ENCODE measurements around the gene CBX7.

CBX7 gene

DNA sequence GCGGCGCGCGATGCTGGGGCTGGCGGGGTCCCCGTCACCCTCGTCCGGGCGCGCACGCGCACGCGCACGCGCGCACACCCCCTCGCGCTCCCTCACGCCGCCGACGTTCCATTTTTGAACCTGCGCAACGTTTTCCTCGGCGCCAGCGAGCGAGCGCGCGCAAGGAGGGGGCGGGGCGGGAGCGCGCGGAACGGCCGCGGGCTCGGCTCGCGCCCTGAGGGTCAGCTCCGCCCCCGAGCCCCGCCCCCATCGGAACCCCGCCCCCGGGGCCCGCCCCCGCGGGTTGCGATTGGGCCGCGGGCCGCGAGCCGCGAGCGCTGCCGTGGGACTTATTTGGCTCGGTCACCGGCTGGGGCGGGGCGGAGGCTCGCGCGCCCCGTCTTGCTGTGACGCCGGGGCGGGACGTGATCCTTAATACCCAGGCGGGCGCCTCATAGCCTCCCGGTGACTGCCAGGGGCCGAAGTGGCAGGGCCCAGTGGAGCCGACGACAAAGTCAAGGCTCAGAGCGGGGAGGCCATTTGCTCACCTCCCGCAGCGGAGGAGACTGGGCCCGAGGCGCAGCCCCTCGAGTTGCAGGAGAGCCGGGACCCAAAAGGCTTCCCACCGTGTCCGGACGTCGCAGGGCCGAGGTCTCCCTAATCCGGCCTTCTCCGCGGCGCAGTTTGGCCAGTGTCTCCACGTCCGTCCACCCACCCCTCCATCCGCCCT is at the start of gene CBX7:
Gene CBX7 (minus strand): TSS at position 170 of the 709 bp plus-strand sequence. CDS start 236 bp downstream, outside the sequence.
- DNase-seq (ENCODE audit: low spot score) = peak; percentile 98

DNA sequence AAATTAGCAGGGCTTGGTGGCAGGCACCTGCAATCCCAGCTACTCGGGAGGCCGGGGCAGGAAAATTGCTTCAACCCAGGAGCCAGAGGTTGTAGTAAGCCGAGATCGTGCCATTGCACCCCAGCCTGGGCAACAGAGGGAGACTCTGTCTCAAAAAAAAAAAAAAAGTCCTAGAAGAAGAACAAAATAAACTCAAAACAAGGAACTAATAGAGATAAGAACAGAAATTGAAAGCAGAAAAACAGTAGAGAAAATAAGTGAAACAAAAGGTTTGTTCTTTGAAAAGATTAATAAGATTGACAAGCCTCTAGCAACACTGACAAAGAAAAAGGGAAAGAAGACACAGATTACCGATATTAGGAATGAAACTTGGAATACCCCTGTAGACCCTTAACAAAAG is 45.1 kb upstream of the CBX7 start:
- DNase-seq (ENCODE audit: low spot score) = no peak

DNA sequence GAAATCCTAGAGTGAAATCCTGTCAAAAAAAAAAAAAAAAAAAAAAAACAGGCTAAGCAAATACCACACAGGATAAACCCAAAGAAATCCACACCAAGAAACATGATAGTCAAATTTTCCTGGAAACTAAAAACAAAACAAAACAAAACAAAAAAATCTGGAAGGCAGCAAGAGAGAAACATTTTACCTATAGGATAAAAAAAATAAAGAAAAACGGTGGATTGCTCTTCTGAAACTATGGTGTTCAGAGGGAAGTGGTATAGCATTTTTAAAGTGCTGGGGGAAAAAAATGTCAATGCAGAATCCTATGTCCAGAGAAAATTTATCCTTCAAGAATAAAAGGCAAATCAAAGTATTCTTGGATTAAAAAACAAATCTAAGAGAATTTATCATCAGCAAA is 41.6 kb upstream of the CBX7 start:
- no peak for DNase-seq (ENCODE audit: low spot score)

DNA sequence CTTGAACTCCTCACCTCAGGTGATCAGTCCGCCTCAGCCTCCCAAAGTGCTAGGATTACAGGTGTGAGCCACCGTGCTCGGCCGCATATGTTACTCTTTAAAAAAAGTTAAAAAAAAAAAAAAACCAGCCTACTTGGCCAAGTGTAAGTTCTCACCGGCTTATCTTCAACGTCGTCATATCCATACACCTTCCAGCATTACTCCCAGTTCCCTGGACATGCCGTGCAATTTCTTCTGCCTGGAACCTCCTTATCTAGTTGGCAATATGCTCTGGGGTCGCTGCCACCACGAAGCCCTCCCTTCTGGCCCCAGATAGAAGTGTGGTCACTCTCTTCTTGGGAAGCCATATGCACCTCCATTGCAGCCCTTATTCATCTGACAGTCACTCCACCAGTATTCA is 36.3 kb upstream of the CBX7 start:
- DNase-seq (ENCODE audit: low spot score) = no peak

DNA sequence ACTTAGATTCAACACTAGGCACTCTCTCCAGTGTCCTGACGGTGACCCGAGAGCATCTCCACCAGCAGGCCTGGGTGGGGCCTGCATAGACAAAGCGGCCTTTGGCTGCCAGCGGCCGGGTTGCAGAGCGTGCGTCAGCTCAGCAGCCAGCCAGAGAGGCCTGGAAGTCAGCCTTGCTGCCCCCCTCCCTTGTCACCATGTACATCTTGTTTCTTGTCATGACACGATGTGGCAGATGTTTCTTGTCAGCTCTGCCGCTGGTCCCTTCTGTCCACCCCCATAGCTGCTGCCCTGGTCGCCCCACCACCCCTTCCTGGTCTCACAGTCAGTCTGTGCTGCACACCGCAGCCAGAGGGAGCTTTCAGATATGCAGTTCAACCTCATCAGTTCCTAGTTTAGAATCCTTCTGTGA is 33.1 kb upstream of the CBX7 start:
- peak; percentile 26 for DNase-seq (ENCODE audit: low spot score)

DNA sequence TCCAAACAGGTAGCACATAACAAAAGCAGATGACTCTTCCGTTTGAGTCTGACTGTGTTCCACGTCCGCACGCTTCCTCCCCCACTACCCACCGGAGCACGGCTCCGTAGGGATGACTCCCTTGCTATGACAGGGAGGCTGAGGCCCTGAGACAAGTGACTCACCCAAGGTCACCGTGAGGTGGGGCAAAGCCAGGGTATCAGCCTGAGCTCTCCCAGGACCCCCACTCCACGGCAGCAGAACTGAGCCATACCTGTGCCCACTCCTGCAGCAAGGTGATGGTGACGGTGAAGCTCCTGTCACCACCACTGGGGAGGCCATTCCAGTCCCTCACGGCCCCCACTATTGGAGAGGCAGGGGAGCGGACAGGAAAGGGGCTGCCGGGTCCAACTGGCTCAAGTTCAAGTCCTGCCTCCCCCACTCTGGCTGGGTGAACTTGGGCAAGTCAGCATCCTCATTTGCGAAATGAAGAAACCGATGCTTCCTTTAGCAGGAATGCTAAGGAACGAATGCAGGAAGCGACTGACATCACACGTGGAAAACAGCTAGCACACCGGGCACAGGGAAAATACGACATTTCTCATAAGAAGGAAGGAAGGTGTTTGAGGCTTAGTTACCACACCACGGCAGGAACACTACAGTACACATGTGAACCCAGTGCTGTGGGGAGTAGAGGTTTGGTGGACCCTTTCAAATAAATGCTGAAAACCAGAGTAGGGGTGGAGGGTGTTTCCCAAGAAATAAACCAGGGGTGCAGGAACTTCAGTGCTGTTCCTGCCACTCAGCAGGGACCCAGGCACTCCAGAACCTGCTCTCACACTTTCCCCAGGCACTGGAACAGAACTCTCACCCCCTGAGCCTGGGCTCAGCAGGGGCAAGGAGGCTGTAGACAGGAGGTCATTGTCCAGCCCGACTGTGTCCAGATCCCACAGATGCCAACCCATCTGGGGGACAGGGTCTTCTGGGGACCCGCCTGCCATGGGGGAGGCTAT is 32.4 kb upstream of the CBX7 start:
- no peak for DNase-seq (ENCODE audit: low spot score)

DNA sequence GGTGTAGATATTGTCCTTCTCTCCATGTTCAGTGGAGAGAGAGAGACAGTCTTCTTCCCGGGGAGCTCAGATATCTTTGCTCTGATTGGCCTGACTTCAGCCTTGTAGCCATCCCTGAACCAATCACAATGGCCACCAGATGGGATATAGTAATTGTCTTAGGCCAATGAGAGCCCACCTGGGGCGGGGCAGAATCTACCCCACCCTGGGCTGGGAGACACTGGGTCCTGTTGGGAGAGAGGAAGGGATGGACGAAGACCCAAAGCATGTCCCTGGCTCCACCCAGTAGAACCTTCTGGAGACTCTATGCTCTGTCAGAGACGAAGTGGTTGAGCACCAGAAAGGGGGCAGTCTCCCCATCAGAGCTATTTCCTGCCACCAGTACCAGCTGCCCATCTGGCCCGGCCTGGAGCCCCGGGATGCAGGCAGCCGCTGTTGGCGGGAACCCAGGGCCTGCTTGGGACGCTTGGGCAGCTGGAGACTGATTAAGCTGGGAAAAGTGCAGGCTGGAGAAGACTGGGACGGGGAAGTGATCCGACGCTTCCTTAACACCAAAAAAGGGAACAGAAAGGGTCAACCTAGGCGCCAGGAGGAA is 31.6 kb upstream of the CBX7 start:
- DNase-seq (ENCODE audit: low spot score) = peak; percentile 71

DNA sequence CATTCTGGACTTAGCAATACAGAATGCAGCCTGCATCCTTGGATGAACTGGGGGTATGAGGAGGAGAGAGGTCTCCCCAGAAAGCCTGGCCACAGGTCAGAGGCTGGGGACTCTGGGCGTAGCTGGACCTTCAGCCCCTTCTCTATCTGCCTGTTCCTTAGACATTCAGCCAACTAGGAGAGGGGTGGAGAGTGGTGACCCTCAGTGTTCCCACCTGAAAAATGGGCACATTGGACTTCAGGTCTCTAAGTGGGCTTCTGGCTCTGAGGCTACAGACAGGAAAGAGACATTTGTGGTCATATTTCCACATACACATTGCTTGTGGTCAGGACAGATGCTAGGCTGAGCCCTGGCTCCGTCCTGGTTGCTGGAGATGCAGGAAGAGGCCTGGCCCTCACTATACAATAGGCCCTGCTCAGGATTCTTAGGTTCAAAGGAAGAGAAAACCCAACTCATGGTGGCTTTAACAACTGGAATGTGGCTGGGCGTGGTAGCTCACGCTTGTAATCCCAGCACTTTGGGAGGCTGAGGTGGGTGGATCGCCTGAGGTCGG is 30.1 kb upstream of the CBX7 start:
- no peak for DNase-seq (ENCODE audit: low spot score)

DNA sequence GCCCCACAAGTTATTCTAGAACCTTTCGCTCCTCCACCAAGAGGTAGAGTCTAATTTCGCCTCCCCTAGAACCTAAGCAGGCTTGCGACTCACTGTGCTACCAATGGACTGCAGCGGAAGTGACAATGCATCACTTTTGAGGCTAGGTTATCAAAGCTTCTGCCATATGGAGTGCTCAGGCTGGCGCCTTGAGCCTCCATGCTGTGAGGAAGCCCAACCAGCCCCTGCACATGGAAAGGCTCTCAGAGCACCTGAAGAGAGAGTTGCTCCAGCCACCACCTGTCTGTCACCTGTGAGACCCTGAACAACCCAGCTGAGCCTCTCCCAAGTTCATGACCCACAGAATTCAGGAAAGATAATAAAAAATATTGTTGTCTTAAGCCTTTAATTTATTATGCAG is 29.3 kb upstream of the CBX7 start:
- no peak for DNase-seq (ENCODE audit: low spot score)

DNA sequence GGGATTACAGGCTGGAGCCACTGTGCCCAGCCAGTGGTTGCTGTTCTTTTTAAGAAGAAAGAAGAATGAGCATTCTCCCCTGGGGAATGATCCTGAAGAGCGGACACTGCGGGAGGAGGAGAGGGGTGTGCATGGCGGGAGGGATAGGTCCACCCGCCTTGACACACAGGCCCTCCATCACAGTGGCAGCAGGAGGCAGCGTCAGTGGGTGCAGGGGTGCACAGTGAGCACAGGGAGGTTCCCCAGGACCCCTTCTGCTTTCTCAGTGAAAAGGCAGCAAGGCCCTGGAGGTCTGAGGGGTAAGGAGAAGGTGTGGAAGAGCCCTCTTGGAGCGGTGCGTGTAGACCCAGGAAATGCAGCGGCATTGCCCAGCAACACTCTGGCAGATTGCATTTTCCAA is 28.9 kb upstream of the CBX7 start:
- DNase-seq (ENCODE audit: low spot score) = no peak

DNA sequence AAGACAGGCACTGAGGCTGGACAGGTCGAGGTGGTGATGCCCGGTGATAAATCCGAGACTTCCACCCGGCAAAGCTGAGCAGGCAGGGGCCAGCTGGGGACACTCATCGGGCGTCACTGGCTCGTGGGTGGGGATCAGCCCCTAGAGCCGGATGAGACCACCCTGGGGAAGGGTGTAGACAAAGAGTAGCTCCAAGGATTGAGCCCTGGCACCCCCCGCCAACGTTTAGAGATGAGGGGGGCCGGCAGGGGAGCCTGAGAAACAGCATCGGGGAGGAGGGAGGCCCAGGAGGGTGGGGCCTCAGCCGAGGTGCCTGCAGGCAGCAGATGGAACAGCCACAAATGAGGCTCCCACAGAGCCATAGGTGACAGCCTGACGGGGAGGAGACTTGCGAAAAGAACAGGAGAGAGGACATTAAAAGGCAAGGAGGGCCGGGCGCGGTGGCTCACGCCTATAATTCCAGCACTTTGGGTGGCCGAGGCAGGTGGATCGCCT is 27.4 kb upstream of the CBX7 start:
- no peak for DNase-seq (ENCODE audit: low spot score)

DNA sequence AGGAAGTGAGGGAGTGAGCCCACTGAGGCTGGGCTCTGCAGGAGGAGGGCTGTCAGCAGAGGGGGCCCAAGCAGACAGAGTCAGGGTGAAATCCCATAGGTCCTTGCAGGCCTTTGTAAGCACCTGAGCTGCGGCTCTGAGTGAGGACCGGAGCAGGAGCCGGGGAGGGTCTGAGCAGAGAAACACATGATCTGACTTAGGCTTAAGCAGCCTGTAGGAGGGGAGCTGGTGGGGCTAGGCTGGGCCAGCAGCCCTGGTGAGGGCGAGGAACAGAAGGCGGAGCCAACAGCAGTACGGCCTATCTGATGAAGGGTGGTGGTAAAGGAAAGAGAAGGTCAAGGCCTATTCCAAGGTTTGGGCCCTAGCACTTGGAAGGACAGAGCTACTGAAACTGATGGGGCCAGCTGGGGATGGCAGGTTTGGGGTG is 26.9 kb upstream of the CBX7 start:
- DNase-seq (ENCODE audit: low spot score) = peak; percentile 42

DNA sequence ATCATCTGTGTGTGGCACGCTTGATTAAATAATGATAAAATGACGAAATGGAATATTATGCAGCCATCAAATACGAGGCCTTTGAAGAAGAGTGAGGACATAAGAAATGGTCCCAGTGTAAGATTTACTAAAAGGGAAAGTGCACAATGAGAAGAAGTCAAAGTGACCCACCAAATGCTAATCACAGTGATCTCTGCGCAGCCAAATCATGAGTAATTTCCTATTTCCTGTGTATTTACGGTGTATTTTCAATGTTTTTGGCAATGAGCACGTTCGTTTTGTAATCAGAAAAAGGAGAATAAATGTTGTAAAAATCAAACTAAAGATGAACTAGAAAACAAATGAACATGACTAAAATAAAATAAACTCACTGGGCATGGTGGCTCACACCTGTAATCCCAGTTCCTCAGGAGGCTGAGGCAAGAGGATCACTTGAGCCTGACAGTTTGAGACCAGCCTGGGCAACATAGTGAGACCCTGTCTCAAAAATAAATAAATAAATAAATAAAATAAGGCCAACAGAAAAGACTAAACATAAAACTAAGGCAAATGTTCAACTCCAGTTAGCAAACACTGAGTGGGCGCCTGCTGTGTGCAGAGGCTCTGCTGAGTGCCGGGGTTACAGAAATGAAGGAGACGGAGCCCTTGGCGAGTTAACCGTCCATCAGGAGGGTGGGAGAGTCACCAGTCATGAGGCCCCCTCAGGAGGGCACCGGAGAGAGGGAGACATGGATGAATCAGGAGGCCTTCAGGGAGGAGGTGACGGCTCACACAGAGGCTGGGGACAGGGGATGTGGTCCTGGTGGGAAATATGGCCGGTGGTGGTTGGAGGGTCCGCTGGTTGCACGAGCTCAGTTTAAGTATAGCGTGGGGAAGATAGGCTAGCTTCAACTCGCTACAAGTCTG is 26.0 kb upstream of the CBX7 start:
- no peak for DNase-seq (ENCODE audit: low spot score)

DNA sequence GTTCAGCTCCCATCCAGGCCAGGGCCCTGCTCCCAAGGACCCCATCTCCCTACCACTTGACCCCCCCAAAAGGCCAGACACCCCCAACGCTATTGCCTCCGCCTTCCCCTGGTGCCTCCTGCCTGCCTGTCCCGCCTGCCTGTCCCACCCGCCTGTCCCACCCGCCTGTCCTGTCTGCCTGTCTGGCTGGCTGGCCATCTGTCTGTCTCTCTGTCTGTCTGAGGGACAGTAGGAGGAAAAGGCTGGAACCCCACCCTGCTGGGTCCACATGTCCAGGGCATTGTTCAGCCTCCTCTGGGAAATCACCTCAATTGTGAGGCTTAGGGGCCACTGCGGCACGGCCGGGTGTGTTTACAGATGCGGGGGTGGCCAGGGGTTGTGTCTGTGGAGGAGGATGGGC is 25.3 kb upstream of the CBX7 start:
- no peak for DNase-seq (ENCODE audit: low spot score)

DNA sequence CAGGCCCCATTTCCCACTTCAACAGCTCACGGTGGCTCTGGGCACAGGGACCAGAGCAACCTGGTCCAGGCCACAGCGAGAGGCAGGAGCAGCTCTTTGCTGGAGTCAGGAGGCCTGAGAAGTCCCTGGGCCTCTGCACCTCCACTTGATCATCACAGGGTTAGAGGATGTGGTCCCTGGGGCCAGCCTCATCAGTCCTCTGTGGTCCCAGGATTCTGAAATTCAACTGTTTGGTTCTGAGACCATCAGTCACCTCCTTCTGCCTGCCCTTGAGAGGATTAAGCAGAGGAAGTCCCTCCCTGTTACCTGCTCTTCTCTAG is 24.9 kb upstream of the CBX7 start:
- DNase-seq (ENCODE audit: low spot score) = no peak

DNA sequence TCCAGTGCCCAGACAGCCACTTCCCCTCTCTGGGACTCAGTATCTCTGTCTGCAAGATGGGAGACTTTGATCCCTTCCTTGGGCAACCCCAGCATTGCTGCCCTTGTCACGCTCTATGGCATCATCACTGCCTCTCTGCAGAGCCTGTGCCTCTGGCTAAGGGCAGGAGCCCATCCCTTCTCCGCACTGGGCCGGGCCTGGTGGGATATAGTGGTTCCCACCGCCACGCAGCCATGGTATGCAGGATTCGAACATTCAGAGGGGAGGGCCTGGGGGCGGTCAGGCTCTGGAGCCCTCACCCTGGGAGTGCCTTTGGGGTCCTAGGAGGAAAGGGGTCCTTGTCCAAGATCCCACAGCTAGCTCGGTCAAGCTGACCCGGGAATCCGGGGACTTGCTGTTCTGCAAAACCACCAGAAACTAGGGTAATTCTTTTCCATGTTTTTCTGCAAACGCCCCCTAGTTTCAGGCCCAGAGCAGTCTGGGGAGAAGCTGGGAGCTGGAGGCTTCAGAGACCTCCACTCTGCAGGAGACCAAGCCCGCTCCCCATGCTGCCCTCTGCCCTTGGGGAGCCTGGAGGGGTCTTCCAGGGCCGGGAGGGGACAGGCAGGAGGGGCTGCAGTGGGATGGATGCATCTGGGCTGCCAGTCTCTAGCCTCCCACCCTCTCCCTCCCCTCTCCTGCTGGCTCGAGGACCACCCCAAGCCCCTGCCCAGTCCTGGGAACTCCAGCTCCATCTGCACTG is 24.4 kb upstream of the CBX7 start:
- DNase-seq (ENCODE audit: low spot score) = no peak

DNA sequence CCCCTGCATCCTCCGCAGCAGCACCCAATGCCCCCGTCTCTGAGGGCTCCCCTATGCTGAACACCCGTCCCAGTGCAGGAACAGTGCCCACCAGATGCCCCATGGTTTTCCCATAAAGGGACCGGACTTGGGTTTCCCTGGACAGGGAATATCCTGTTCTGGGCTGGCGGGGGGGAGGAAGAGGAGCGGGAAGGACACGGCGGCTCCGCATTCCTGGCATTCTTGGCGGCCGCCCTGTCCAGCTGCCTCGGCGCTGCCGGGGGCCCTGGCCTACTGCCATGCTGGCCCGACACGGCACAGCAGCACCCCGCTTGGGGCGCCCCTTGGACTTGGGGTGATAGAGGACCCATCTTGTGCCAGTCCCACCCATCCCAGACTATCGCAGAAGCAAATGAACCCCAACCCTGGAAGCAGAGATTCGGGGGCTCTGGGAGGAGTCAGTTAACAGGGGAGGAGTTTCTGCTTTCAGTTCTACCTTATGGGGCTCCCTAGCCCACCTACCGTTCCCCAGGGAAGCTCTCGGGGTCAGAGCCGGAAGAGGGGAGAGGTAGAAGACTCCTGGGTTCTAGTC is 23.7 kb upstream of the CBX7 start:
- peak; percentile 77 for DNase-seq (ENCODE audit: low spot score)

DNA sequence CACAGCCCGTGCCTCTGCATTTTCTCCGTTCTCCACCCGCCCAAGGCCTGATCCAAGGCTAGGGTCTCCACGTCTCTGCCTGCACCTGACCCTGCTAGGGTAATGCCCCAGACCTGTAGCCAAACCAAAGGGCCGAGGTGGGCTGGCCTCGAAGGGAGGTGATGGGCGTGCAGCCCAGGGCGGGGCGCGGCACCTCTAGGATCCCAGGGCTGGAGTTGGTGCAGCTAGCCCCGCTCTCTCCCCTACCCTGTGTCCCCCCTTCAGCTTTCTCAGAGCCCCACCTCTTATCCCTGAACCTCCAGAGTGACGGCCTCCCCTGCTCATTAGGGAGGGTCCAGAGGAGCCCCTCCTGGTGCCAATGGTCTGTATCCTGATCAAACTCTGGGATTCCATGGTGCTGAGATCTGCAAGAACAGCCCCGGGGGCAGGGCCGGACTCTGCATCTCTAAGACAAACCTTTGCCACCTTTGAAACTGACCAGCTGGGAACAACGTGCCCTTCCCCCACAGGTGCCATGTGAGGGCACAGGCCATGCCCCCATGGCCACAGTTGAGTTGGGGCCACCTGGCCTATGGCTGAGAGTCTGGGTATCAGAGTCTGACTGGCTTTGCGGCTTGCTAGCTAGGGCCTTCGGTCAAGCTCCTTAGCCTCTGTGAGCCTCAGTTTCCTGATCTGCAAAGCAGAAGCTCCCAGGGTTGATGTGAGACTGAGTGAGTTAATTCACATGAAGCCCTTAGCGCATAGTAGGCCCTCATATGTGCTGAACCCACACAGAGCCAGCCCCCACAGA is 23.1 kb upstream of the CBX7 start:
- no peak for DNase-seq (ENCODE audit: low spot score)
